T-helper 1 cell (primary cell): ENCODE results near the gene DCAF7.

Experiments
- DNase-seq, 5 donors: peaks; one replicate each; pipeline ENCODE4 v3.0.0-alpha.2; 2012 to 2020

DCAF7 gene

DNA sequence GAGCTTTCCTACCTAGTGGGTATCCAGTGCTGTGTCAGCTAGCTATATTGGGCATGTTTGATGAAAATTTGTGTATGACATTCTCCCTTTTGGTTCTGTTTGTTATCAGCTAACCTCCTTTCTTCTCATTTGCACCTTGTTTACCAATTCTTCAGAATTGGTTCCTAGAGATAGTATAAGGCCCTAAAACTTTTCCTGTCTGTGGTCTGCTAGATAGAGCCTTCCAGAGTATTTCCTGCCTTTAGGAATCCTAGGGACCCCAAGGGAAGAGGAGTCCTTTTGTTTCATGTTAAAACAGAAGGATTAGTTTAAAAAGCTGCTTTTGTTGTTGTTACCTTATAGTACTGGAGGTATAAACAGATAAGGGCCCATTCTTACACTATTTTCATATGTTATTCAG, 83.5 kb downstream of the DCAF7 start:
- no peak for DNase-seq

DNA sequence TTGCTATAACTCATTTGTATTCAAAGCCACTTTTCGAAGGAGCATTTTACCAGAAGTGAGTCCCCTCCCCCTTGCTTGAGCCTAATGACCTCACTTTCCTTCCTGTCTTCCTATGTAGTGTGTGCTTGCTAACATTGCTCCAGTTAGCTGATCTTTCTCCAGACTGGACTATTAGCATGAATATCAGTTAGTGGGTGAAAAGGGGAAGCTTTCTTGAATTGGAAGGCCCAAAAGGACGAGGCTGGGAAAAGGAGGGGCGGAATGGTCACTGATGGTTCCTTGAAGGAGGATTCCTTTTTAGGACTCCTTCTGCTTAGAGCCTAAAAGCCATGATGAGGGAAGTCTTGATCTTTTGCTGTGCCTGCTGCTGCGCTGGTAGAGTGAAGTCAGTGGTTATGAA, 83.9 kb downstream of the DCAF7 start:
- DNase-seq: no peak

DNA sequence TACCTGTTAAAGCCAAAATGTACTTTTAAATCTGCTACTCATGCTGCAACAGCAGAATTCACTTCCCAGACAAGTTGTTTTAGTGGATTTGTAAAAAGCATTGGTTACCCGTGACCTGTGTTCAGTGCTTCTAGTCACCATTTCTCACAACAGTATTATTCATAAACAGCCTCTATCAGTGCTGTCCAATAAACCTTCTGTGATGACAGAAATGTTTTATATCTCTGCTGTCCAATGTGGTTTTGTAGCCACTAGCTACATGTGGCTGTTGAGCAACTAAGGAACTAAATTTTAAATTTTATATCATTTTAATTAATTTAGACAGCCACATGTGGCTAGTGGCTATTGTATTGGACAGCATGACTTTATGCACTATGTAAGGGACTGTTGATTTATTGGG, 84.5 kb downstream of the DCAF7 start:
- no peak for DNase-seq

DNA sequence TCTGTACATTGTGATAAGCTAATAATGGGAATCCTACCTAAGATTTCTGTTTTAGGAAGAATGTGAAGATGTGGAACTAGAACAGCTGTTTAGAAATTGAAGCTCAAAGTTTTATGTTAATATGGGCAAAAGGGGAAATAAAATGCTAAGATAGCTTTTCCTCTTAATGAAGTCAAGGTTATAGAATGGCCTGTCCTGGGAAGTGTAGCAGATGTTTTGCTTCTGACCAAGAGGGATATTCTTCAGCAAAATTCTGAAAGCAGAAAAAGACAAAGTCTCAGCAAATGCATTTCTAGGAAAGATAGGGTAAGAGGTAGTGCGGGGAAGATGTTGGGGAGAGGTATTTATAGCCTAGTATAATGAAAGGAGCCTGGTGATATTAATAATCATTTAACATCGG, 85.0 kb downstream of the DCAF7 start:
- no peak for DNase-seq

DNA sequence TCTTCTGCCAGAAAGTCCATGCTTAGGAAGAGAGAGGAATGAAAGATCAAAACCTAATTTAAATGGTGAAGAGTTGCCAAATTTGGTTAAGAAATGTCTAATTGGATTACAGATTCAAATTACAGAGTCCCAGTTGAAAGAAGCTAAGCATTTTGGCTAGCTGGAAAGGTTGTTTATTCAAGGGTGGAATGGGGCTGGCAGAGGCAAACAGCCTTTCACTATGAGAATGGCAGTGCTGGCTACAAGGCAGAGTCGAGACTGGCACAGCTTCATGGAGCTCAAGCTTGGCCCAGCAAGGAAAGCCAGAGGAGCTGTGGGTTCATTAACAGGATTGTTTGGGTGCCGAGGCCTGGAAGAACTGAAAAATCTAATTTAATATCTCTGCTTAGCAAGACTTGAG, 85.5 kb downstream of the DCAF7 start:
- no peak for DNase-seq

DNA sequence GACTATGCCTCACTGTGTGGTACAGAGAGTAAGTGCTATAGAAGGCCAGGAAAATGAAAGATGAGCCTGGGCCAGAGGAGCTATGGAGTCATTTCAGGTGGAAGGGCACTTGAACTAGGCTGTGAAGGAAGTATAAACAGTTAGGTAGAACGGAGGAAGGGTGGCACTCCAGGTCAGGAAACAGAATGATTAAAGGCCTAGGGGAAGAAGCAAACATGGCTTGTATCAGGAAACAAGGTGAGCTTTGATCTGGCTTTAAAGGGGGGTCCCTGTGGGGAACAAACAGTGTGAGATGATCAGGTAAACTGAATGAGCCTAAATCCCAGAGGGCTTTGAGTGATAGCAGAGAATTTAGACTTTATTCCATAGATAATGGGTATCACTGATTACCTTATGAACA, 88.8 kb downstream of the DCAF7 start:
- DNase-seq: no peak

DNA sequence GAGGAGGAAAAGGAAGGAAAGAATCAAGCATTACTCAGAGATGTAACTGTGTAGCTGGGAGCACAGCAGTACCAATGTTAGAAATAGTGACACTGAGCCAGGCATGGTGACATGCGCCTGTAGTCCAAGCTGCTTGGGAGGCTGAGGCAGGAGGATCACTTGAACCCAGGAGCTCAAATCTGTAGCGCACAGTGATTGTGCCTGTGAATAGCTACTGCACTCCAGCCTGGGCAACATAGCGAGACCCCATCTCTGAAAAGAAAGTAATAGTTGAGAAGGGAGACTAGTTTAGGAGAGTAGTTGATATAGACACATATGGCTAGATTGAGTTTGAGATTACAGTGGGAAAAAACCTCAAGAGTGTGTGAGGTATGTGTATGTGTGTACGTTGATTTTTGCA, 89.8 kb downstream of the DCAF7 start:
- no peak for DNase-seq

DNA sequence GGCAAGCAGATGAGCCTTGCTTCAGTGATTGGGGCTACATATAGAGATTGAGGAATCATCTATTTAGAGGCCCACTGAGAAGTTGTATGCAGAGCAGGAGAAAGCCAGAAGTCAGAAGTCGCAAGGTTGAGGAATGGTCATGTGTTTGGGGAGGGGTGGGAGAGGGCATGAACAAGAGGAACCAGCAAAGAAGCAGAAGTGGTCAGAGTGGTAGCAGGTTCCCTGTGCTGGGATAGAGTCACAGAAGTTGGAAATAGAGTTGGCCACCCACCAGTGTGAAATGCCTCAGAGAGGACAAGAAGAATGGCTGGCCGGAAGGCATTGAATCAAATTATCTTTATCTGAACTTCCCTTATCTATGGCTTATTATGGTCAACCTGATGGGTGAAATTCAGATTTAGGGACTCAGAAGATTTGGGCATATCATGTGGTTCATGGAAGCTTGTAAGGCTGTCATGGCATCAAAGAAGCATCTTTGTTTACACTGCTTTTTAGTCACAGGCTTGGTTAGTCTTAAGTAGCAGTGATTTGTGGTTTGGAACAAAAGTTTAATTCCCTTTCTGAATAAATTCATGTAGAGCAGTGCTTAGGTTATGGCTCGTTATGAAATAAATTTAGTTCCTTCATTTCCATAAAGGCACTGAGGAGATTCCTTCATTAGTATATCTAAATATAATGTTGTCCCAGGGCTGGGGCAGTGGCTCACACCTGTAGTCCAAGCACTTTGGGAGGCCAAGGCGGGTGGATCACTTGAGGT, 91.6 kb downstream of the DCAF7 start:
- DNase-seq: no peak
